NT2/D1 (cell line): ENCODE results near the gene FOXP2.

Experiments used
- SUZ12 ChIP-seq: IDR thresholded peaks from 2 replicates; pipeline ENCODE4 v1.6.1; 2011; ENCODE audit not compliant: insufficient read length, insufficient read depth; ENCODE audit errors: extremely low read depth
- YY1 ChIP-seq: IDR thresholded peaks from 2 replicates; pipeline ENCODE4 v1.6.1; 2011; ENCODE audit not compliant: insufficient read length, insufficient read depth
- ZNF274 ChIP-seq: IDR thresholded peaks from 2 replicates; pipeline ENCODE4 v1.6.1; 2011; ENCODE audit warnings: mild to moderate bottlenecking, low read depth, low read length

DNA sequence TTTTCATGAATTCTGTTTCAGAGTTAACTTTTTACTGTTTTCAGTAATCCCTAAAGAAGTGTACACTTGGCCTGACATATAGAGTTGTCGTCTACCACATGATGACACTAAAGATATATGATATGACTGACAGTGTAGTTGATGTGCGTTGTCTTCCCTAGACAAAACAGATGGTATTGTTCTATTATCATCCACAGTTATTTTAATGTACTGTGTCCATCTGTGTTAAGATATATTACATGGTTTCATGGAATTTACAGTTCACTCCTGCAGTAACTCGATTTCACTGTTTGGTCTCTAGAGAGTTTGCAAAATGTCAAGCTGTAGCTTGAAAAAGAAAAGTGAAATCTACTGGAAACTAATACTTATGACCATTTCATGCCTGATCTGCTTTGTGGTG lies 18.1 kb downstream of the FOXP2 start:
- TF ChIP-seq ZNF274 (no peak), YY1 (no peak), SUZ12 (no peak)
